Cardiac fibroblast (primary cell): ENCODE measurements around the gene ATP2B2.

ENCODE experiments used
- DNase-seq, 2 donors: peaks; one replicate each; pipeline versions ENCODE4 v3.0.0 to v3.0.0-alpha.2; 2010; ENCODE audit warnings: low read depth in 2 of 2
- H3K4me3 ChIP-seq, 2 donors: replicated peaks in 1 of 2; 1 replicate in 1 of 2; 2 replicates in 1 of 2; pipeline ENCODE4 v1.5.1; 2011; ENCODE audit warnings: low read depth in 2 of 2, low read length in 2 of 2, mild to moderate bottlenecking in 2 of 2, moderate library complexity in 1 of 2
- TF ChIP-seq, protein P1 (sequence below): IDR thresholded peaks from one replicate; pipeline ENCODE4 v1.5.1; 2011; ENCODE audit warnings: low read depth, mild to moderate bottlenecking, low read length, inconsistent platforms

ATP2B2 gene

DNA sequence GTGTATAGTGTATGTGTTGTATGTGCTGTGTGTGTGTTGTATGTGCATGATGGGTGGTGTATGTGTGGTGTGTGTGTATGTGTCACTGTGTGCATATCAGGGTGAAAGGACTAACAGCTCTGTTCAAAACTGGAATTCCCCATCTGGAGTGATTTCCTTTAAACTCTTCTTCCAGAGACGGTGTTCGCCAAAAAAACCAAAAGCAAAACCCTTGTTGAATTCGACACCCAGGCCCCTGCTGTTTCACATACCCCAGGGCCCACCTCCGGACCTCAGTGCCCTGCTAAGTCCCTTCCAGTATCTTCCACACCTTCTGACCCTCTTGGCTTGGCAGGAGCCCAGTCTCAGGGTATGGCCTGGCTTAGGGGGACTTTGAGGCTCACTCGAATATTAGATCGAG, 139.6 kb downstream of the ATP2B2 start:
- TF ChIP-seq, protein P1, sequence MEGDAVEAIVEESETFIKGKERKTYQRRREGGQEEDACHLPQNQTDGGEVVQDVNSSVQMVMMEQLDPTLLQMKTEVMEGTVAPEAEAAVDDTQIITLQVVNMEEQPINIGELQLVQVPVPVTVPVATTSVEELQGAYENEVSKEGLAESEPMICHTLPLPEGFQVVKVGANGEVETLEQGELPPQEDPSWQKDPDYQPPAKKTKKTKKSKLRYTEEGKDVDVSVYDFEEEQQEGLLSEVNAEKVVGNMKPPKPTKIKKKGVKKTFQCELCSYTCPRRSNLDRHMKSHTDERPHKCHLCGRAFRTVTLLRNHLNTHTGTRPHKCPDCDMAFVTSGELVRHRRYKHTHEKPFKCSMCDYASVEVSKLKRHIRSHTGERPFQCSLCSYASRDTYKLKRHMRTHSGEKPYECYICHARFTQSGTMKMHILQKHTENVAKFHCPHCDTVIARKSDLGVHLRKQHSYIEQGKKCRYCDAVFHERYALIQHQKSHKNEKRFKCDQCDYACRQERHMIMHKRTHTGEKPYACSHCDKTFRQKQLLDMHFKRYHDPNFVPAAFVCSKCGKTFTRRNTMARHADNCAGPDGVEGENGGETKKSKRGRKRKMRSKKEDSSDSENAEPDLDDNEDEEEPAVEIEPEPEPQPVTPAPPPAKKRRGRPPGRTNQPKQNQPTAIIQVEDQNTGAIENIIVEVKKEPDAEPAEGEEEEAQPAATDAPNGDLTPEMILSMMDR: no peak
- no peak overlapping the region for H3K4me3 ChIP-seq
- peak; percentile 16 to 55 for DNase-seq

GRCh38 chr3:10365316-10365715, 140.1 kb downstream of the ATP2B2 start:
- DNase-seq: no peak
- TF ChIP-seq, protein P1: no peak

GRCh38 chr3:10364806-10365205, 140.6 kb downstream of the ATP2B2 start:
- H3K4me3 ChIP-seq: no peak overlapping the region
- TF ChIP-seq, protein P1: no peak
- no peak for DNase-seq

More at GRCh38 chr3:10365316-10365715, 140.1 kb downstream of the ATP2B2 start:
- no peak overlapping the region for H3K4me3 ChIP-seq

GRCh38 chr3:10363935-10364334, 141.5 kb downstream of the ATP2B2 start:
- no peak for DNase-seq
- TF ChIP-seq, protein P1: no peak
- H3K4me3 ChIP-seq: no peak overlapping the region

- no peak for DNase-seq
- TF ChIP-seq, protein P1: no peak
- no peak overlapping the region for H3K4me3 ChIP-seq
Measured at GRCh38 chr3:10361375-10361774, 144.0 kb downstream of the ATP2B2 start.

- H3K4me3 ChIP-seq: no peak overlapping the region
- TF ChIP-seq, protein P1: no peak
- no peak for DNase-seq
Measured at GRCh38 chr3:10360478-10360877, 144.9 kb downstream of the ATP2B2 start.

DNA sequence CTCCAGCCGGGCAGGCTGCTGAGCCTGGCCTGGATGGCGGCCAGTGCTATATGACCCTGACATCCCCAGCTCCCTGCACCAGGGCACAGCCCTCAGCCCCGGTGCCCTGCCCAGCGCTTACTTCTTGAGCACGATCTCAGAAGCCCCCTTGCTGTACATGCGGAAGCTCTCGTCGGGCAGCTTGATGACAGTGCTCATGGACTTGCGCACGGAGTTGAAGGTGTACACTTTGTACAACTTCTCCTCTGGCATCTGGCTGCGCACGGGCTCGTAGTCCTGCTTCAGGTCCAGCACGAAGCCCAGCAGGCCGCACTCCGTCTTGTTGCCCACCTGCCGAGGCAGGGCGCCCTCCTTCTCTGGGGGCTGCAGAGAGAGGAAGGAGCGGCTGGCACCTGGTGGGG, 145.6 kb downstream of the ATP2B2 start:
- TF ChIP-seq, protein P1: no peak
- DNase-seq: no peak
- H3K4me3 ChIP-seq: no peak overlapping the region
